Peyer's patch (tissue), 4 donors: ENCODE measurements around the gene CLDN17.

Experiments used
- POLR2A ChIP-seq, 2 donors: fragments of 450-650 bp; IDR thresholded peaks; one replicate each; pipeline ENCODE4 v1.5.1; 2017; ENCODE audit warnings: antibody characterized with exemption in 2 of 2, mild to moderate bottlenecking in 2 of 2, moderate library complexity in 2 of 2
- TF ChIP-seq, protein P1 (sequence below), 6 experiments: fragments of 450-650 bp in 4 of 6; fragments of 200-600 bp in 2 of 6; sonication (generic) in 1 of 6; IDR thresholded peaks; one replicate each; pipeline ENCODE4 v1.5.1; 2017 to 2019; ENCODE audit warnings: antibody characterized with exemption in 6 of 6, mild to moderate bottlenecking in 3 of 6, moderate library complexity in 1 of 6

GRCh38 chr21:30168086-30168485 is 1.5 kb upstream of the CLDN17 start:
- TF ChIP-seq, protein P1, sequence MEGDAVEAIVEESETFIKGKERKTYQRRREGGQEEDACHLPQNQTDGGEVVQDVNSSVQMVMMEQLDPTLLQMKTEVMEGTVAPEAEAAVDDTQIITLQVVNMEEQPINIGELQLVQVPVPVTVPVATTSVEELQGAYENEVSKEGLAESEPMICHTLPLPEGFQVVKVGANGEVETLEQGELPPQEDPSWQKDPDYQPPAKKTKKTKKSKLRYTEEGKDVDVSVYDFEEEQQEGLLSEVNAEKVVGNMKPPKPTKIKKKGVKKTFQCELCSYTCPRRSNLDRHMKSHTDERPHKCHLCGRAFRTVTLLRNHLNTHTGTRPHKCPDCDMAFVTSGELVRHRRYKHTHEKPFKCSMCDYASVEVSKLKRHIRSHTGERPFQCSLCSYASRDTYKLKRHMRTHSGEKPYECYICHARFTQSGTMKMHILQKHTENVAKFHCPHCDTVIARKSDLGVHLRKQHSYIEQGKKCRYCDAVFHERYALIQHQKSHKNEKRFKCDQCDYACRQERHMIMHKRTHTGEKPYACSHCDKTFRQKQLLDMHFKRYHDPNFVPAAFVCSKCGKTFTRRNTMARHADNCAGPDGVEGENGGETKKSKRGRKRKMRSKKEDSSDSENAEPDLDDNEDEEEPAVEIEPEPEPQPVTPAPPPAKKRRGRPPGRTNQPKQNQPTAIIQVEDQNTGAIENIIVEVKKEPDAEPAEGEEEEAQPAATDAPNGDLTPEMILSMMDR (IDR thresholded peaks at IDR 0.05), result no peak
- no peak for TF ChIP-seq POLR2A (IDR thresholded peaks at IDR 0.05)
